Central memory CD4-positive, alpha-beta T cell (primary cell): ENCODE data around the gene EEF1AKMT4.
A peak's percentile ranks its signal among the peaks of the same experiment; 100 is the strongest.
"Not testable (repeated sequence)": the region's sequence is repeated elsewhere in the genome, so short reads cannot be mapped to it uniquely, and the experiment has no call there.

Source experiments
- DNase-seq: peaks from one replicate; pipeline ENCODE4 v3.0.0; 2022

Gene EEF1AKMT4

GRCh38 chr3:184261270-184261853, 11.9 kb downstream of the EEF1AKMT4 start, which contains the start of gene CAMK2N2:
CAMK2N2 (minus strand) TSS chr3:184261553; CDS start chr3:184261285, 268 bp downstream.
- peak; percentile 39 for DNase-seq

GRCh38 chr3:184261854-184262763, 12.6 kb downstream of the EEF1AKMT4 start:
- peak; percentile 16 for DNase-seq

- no peak for DNase-seq
Measured at GRCh38 chr3:184262764-184263179, 13.3 kb downstream of the EEF1AKMT4 start.

GRCh38 chr3:184267249-184267648, 17.8 kb downstream of the EEF1AKMT4 start:
- DNase-seq, result not testable (repeated sequence)

- DNase-seq, result no peak
Measured at GRCh38 chr3:184272269-184272668, 22.8 kb downstream of the EEF1AKMT4 start.

- no peak for DNase-seq
Measured at GRCh38 chr3:184275381-184275701, 25.9 kb downstream of the EEF1AKMT4 start.

GRCh38 chr3:184275961-184276910, 26.8 kb downstream of the EEF1AKMT4 start, which contains the start of gene ECE2:
ECE2 (plus strand) TSS chr3:184276022; CDS start chr3:184276154, 132 bp downstream.
- DNase-seq, result no peak

- no peak for DNase-seq
Measured at GRCh38 chr3:184277366-184277765, 27.9 kb downstream of the EEF1AKMT4 start.

- no peak for DNase-seq
Measured at GRCh38 chr3:184282941-184283340, 33.5 kb downstream of the EEF1AKMT4 start.

- no peak for DNase-seq
Measured at GRCh38 chr3:184283681-184284080, 34.2 kb downstream of the EEF1AKMT4 start.

GRCh38 chr3:184284696-184285095, 35.2 kb downstream of the EEF1AKMT4 start:
- no peak for DNase-seq

- DNase-seq, result peak; percentile 32
Measured at GRCh38 chr3:184289426-184289938, 40.0 kb downstream of the EEF1AKMT4 start.

GRCh38 chr3:184290331-184290730, 40.9 kb downstream of the EEF1AKMT4 start:
- DNase-seq, result no peak

GRCh38 chr3:184291044-184291737, 41.7 kb downstream of the EEF1AKMT4 start:
- no peak for DNase-seq

GRCh38 chr3:184291738-184292445, 42.4 kb downstream of the EEF1AKMT4 start:
- DNase-seq, result no peak

GRCh38 chr3:184295771-184296170, 46.3 kb downstream of the EEF1AKMT4 start:
- no peak for DNase-seq

GRCh38 chr3:184296616-184297015, 47.1 kb downstream of the EEF1AKMT4 start:
- no peak for DNase-seq

GRCh38 chr3:184298759-184299487, 49.5 kb downstream of the EEF1AKMT4 start, which contains the start of gene PSMD2:
PSMD2 (plus strand) TSS chr3:184299241; CDS start chr3:184299267, 26 bp downstream.
- peak; percentile 96 for DNase-seq

GRCh38 chr3:184299488-184300377, 50.3 kb downstream of the EEF1AKMT4 start:
- DNase-seq, result no peak
